Measurements from ENCODE around the gene PXDC1.

GRCh38 chr6:3715285-3715684 lies 36.2 kb downstream of the PXDC1 start:
- no peak for TF ChIP-seq CTCF (IDR thresholded peaks at IDR 0.05)
- TF ChIP-seq POLR2A (IDR thresholded peaks at IDR 0.05), result no peak

Measured in right lobe of liver (tissue), 4 donors.